GM12864 (cell line): Measurements from ENCODE around the gene RGS11.
A peak's percentile ranks its signal among the peaks of the same experiment; 100 is the strongest.

Experiments used
- DNase-seq: peaks from one replicate; pipeline ENCODE4 v3.0.0-alpha.2; 2011; ENCODE audit warnings: low read depth
- H3K4me3 ChIP-seq: 2 replicates; pipeline ENCODE4 v1.5.1; 2011; ENCODE audit warnings: mild to moderate bottlenecking, low read depth, low read length, control low read depth
- TF ChIP-seq, protein P1 (sequence below): IDR thresholded peaks from 2 replicates; pipeline ENCODE4 v1.5.1; 2011; ENCODE audit warnings: low read depth, mild to moderate bottlenecking, moderate library complexity, low read length, control low read depth, inconsistent platforms; ENCODE audit errors: missing control alignments

Gene RGS11

DNA sequence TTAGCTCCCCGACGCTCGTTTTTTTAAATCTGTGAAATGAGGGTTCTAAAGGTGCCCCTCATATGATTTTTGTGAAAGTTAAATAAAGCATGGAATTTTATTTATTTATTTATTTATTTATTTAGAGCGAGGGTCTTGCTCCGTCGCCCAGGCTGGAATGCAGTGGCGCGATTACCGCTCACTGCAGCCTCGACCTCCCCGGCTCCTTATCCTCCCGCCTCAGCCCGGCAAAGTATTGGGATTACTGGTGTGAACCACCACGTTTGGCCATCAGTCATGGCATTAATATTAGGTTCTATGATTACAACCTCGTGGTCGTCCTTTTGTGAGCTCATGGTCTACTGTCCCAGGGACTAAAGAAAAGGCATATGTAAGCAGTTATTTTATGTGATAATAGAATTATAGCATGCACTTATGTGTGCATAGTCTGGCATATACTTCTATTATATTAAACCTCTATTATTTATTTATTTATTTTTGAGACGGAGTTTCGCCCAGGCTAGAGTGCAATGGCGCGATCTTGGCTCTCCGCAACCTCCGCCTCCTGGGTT, 45.9 kb downstream of the RGS11 start:
- peak overlapping the region; percentile 67; the same call in 1 of the 2 replicates for H3K4me3 ChIP-seq
- no peak for DNase-seq
- TF ChIP-seq, protein P1, sequence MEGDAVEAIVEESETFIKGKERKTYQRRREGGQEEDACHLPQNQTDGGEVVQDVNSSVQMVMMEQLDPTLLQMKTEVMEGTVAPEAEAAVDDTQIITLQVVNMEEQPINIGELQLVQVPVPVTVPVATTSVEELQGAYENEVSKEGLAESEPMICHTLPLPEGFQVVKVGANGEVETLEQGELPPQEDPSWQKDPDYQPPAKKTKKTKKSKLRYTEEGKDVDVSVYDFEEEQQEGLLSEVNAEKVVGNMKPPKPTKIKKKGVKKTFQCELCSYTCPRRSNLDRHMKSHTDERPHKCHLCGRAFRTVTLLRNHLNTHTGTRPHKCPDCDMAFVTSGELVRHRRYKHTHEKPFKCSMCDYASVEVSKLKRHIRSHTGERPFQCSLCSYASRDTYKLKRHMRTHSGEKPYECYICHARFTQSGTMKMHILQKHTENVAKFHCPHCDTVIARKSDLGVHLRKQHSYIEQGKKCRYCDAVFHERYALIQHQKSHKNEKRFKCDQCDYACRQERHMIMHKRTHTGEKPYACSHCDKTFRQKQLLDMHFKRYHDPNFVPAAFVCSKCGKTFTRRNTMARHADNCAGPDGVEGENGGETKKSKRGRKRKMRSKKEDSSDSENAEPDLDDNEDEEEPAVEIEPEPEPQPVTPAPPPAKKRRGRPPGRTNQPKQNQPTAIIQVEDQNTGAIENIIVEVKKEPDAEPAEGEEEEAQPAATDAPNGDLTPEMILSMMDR, result no peak

GRCh38 chr16:228852-229730, 46.7 kb downstream of the RGS11 start, which contains the start of gene LUC7L:
TSS of gene LUC7L (minus strand) at chr16:229449. CDS start at chr16:229339, 110 bp downstream.
- H3K4me3 ChIP-seq, result peak within 1 kb of the TSS; percentile 67
- DNase-seq, result peak; percentile 49
- TF ChIP-seq, protein P1, result no peak

DNA sequence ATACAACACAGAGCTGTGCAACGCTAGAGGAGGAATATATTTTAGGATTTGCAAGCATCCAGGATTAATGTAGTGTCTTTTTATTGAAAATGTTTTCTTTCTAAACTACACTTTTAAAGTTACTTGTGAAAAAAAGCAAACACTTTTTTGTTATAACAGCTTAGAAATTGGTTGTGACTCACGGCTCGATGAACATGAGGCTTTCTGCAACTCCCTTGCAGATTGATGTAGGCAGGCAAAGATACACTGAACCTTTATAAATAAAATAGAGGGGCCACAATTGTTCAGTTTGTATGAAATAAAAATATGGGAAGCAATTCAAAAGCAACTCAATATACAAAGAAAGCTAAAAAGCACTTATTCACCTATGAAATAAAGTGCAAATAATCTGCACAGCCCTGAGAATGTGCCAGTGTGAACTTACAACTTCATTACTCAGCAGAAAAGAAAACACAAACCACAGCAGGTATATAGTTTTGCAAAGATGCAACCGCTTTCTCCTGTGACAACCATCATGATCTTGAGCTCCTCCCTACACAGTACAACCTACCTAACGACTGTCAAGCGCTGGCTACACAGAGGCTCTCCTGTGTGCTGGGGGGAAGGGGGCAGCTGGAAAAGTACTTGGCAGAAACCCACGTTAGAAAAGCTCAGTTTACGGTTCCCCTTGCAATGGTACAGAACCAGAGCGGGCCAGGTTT, 47.4 kb downstream of the RGS11 start:
- TF ChIP-seq, protein P1, result no peak
- DNase-seq, result no peak

DNA sequence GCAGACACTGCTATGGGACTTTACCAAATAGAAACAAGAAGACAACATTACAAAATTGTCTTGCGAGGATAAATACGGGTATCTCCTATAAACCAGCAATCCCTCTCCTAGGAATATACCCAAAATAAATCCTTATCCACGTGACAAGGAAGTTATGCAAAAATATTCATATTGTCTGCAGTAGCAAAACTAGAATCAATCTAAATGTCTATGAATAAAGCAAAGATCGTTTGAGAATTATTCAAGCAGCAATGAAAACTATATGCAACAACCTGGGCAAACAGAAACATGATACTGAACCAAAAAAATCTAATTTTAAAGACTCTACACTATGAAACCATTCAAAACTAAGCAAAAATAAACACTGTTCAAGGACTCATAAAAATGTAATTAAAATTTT, 55.7 kb downstream of the RGS11 start:
- no peak for DNase-seq
- no peak overlapping the region for H3K4me3 ChIP-seq

More for the DNA sequence above, 47.4 kb downstream of the RGS11 start:
- H3K4me3 ChIP-seq, result peak overlapping the region; percentile 67

More for the DNA sequence above, 55.7 kb downstream of the RGS11 start:
- TF ChIP-seq, protein P1, result no peak
